ENCODE data around the gene SLC1A2.

DNA sequence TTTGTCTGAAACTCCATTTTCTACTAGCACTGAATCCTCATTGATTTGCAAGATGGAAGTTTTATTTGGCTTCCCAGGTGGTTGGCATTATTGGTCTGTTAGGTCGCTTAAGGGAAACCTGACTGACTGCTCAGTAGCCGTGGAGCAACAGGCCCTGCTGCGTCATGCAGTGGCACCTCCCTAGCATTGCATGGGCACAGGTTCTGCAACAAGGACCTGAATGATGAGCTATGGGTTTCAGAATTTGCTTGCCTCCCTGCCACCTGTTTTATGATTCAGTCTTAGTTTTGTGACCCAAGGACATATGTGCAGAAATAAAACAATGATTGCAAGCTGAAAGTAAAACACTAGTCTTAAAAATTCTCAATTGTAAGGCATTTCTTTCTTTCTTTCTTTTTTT lies 128.5 kb downstream of the SLC1A2 start:
- TF ChIP-seq TAF1 (IDR thresholded peaks at IDR 0.05; ENCODE audit: borderline replicate concordance, low read depth, low read length) (no peak), POLR2AphosphoS5 (IDR thresholded peaks at IDR 0.05; ENCODE audit: low read depth, low read length) (no peak), POLR2A (IDR thresholded peaks at IDR 0.05; ENCODE audit: low read depth, low read length) (no peak)
